Cardiac muscle cell (in vitro differentiated cells and primary cell): Measurements from ENCODE around the gene VAPA. TPM values are rescaled to one million over a fixed set of nuclear protein-coding genes. Genes with fewer than 3 reads are reported as not detected.

Source experiments
- DNase-seq, 2 donors: peaks; one replicate each; pipeline versions ENCODE4 v3.0.0 to v3.0.0-alpha.2; 2010 to 2017; ENCODE audit warnings: low read depth in 1 of 2, low spot score in 1 of 2
- H3K27ac ChIP-seq: fragments of 200-600 bp; sonication (generic); 2 replicates; pipeline ENCODE4 v1.5.1; 2016
- H3K27me3 ChIP-seq: fragments of 200-600 bp; sonication (generic); 2 replicates; pipeline ENCODE4 v1.6.0; 2016; ENCODE audit warnings: control low read depth
- H3K36me3 ChIP-seq: fragments of 200-600 bp; sonication (generic); 2 replicates; pipeline ENCODE4 v1.5.1; 2016; ENCODE audit warnings: control low read depth
- H3K4me1 ChIP-seq: fragments of 200-600 bp; sonication (generic); 2 replicates; pipeline ENCODE4 v1.8.1; 2017; ENCODE audit warnings: low read depth, mild to moderate bottlenecking, mixed run types
- H3K4me3 ChIP-seq: fragments of 200-600 bp; sonication (generic); 2 replicates; pipeline ENCODE4 v1.5.1; 2016; ENCODE audit warnings: mild to moderate bottlenecking
- H3K9me3 ChIP-seq: fragments of 200-600 bp; sonication (generic); 2 replicates; pipeline ENCODE4 v1.5.1; 2017; ENCODE audit warnings: low read depth, mild to moderate bottlenecking, control low read depth
- polyA plus RNA-seq: library from polyadenylated mRNA; unstranded; fragments of >200 nt; fragmentation: Nextera tagmentation; extraction: Ambion mirVana; gene quantifications from 2 replicates; pipeline ENCODE4 v1.2.1, GENCODE V29; 2016
- total RNA-seq: library from RNA; depleted of rRNA; stranded (reverse); fragments of >200 nt; gene quantifications from 2 replicates; pipeline ENCODE4 v1.2.3, GENCODE V29; 2016
- TF ChIP-seq, protein P1 (sequence below): IDR thresholded peaks from 2 replicates; pipeline ENCODE4 v1.5.1; 2012; ENCODE audit warnings: low read depth, mild to moderate bottlenecking, low read length

Gene VAPA
- total and polyA plus RNA-seq, 2 experiments from 2014 or later, result 137 to 215 TPM

DNA sequence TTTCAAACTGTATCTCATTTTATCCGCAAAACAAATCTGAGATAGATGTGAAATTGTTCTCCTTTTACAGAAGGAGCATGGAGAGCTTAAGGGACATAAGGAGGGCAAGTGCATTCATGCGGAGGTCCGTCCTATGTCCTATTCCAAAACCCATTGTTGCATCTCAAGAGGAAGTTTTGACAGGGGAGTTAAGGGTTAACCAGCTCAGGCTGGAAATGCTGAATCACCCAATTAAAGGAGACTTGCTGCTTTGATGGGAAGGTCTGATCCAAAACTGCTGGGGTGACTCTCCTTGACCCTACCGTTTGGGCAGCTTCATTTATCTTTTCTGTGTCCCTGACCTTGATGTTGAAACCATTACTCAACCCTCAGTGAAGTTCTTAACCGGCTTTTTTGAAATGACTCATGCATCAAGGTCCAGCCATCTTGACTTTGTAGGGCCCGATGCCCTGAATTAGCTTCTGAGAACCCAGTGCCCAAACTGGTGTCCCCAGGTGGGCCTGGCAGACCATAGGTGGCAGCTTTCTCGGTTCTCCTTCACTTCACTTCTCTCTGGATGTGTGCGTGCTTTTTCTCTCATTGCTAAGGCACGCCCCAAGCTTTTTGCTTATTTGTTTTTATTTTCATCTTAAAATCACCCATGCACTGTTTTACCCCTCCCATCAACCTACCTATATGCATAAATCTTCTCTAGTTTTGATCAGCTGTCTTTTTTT is 43.9 kb upstream of the VAPA start:
- TF ChIP-seq, protein P1, sequence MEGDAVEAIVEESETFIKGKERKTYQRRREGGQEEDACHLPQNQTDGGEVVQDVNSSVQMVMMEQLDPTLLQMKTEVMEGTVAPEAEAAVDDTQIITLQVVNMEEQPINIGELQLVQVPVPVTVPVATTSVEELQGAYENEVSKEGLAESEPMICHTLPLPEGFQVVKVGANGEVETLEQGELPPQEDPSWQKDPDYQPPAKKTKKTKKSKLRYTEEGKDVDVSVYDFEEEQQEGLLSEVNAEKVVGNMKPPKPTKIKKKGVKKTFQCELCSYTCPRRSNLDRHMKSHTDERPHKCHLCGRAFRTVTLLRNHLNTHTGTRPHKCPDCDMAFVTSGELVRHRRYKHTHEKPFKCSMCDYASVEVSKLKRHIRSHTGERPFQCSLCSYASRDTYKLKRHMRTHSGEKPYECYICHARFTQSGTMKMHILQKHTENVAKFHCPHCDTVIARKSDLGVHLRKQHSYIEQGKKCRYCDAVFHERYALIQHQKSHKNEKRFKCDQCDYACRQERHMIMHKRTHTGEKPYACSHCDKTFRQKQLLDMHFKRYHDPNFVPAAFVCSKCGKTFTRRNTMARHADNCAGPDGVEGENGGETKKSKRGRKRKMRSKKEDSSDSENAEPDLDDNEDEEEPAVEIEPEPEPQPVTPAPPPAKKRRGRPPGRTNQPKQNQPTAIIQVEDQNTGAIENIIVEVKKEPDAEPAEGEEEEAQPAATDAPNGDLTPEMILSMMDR, result no peak
- H3K27ac ChIP-seq, result no peak overlapping the region
- H3K4me3 ChIP-seq, result no peak overlapping the region
- peaks cover 14% of the 10 kb centered on the region for H3K4me1 ChIP-seq
- H3K27me3 ChIP-seq, result peaks cover 6% of the 10 kb centered on the region
- no peaks in the 10 kb centered on the region for H3K9me3 ChIP-seq
- peak in 1 of 2 donors; percentile 85 for DNase-seq
- no peaks in the 10 kb centered on the region for H3K36me3 ChIP-seq

DNA sequence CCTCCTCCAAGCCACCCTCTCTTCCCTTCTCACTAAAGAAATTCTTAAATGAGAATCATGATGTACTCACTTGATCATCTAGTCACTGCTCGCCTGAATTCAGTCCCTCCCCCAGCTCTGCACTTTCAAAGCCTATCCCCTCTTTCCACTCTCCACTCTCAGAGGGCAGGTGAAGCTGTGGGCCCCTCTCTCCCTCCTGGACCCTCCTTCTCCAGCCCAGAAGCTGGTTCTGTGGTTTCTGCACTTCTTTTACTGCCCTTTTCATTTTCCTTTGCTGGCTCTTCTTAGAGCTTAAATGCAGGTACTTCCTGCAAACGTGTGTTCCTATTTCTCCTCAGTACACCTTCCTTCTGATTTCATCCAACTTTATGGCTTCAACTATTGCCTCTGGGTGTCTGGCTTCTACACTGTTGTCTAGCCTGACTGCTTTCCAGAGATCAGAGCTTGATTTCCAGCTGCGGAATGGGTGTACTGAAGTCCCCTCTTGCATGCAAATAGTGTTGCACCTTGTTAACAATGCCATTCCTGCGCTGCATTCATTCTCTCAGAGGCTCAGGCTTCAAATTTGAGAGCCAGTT is 43.3 kb upstream of the VAPA start:
- H3K27ac ChIP-seq, result no peak overlapping the region
- peaks cover 14% of the 10 kb centered on the region for H3K4me1 ChIP-seq
- TF ChIP-seq, protein P1, result no peak
- no peak overlapping the region for H3K4me3 ChIP-seq
- no peaks in the 10 kb centered on the region for H3K9me3 ChIP-seq
- DNase-seq, result no peak
- no peaks in the 10 kb centered on the region for H3K36me3 ChIP-seq
- H3K27me3 ChIP-seq, result peaks cover 6% of the 10 kb centered on the region

DNA sequence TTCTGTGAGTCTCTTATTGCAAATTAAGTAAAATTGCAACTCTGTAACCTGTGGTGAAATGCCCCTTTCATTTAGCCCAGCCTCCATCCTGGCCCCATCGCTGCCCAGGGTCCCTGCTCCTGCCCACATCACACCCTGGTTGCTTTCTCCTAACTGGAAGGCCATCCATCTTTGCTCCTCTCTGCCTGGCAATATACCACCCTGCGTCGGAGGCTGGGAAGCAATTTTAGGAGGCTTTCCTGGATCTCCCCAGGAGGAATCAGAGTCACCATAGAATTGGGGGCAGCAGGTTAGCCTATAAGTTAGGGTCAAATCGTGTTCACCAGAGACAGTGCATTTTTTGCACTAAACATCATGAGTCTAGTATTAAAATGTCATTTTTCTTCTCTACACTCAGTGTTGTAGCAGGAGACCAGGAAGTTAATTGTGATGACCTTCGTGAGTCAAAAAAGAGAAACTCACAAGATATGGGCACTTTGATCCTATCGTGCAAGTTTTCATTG is 42.5 kb upstream of the VAPA start:
- no peaks in the 10 kb centered on the region for H3K9me3 ChIP-seq
- H3K36me3 ChIP-seq, result no peaks in the 10 kb centered on the region
- TF ChIP-seq, protein P1, result no peak
- H3K4me1 ChIP-seq, result peaks cover 14% of the 10 kb centered on the region
- H3K27me3 ChIP-seq, result peaks cover 6% of the 10 kb centered on the region
- DNase-seq, result no peak
- no peak overlapping the region for H3K4me3 ChIP-seq
- H3K27ac ChIP-seq, result no peak overlapping the region

DNA sequence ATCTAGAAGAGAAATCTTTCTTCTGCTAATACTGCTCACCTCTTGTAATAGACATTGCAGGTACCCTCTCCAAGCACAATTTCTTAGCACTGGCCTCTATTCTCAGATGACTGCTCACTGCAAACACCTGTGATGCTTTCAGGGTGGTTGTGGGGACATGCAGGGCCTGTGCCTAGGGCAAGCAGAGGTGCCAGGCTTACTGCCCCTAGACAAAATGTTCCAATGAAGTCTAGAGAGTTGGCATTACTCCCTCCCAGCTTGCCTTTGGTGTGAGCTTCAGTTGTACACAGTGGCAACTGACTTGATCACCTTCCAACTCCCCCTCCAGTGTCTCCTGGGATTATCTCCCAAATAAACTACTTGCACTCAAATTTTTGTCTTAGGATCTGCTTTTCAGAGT is 41.0 kb upstream of the VAPA start:
- Histone ChIP-seq H3K27ac (no peak overlapping the region), H3K4me3 (no peak overlapping the region), H3K27me3 (peaks cover 6% of the 10 kb centered on the region), H3K9me3 (no peaks in the 10 kb centered on the region), H3K36me3 (no peaks in the 10 kb centered on the region), H3K4me1 (peaks cover 22% of the 10 kb centered on the region)
- TF ChIP-seq, protein P1, result no peak
- no peak for DNase-seq

DNA sequence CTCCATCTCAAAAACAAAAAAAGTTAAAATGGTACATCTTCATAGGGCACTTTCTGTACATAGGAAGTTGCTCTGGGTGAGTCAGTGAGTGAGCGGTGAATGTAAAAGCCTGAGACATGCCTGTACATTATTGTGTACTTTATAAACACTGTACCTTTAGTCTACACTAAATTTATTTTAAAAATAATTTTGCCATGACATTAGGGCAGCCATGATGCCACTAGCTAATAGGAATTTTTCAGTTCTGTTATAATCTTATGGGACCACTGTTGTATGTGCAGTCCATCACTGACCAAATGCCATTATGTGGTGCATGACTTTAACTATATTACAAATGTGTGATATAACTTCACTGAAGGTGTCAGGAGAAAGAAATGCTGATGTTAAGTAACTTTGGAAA is 39.1 kb upstream of the VAPA start:
- Histone ChIP-seq H3K4me1 (peaks cover 14% of the 10 kb centered on the region), H3K27me3 (no peaks in the 10 kb centered on the region), H3K4me3 (no peak overlapping the region), H3K27ac (no peak overlapping the region), H3K36me3 (no peaks in the 10 kb centered on the region), H3K9me3 (no peaks in the 10 kb centered on the region)
- TF ChIP-seq, protein P1, result no peak
- DNase-seq, result no peak
